Neural crest cell (in vitro differentiated cells): Measurements from ENCODE around the gene DAPK2. TPM values are rescaled to one million over a fixed set of nuclear protein-coding genes. Genes with fewer than 3 reads are reported as not detected.

ENCODE experiments used
- DNase-seq: peaks from one replicate; pipeline ENCODE4 v3.0.0; 2021; ENCODE audit warnings: low read depth, mixed read lengths, low spot score
- H3K27ac Mint-ChIP-seq: one replicate; pipeline ENCODE4 v1.8.0; 2021; ENCODE audit warnings: mild to moderate bottlenecking, mixed read lengths; ENCODE audit not compliant: unreplicated experiment
- H3K27me3 Mint-ChIP-seq: 2 replicates; pipeline ENCODE4 v1.8.0; 2021; ENCODE audit warnings: low read depth, mild to moderate bottlenecking, mixed read lengths
- H3K36me3 Mint-ChIP-seq: 2 replicates; pipeline ENCODE4 v1.8.0; 2021; ENCODE audit warnings: low read depth, mild to moderate bottlenecking, mixed read lengths
- H3K4me1 Mint-ChIP-seq: 2 replicates; pipeline ENCODE4 v1.8.0; 2021; ENCODE audit warnings: mixed read lengths
- H3K4me3 Mint-ChIP-seq: one replicate; pipeline ENCODE4 v1.8.0; 2021; ENCODE audit warnings: mild to moderate bottlenecking, mixed read lengths
- H3K9me3 Mint-ChIP-seq: 2 replicates; pipeline ENCODE4 v1.8.0; 2021; ENCODE audit warnings: mixed read lengths
- total RNA-seq: library from RNA; stranded (reverse); gene quantifications from 2 replicates; pipeline ENCODE4 v1.2.1, GENCODE V29; 2021
- TF ChIP-seq, protein P1 (sequence below): fragments of 200-600 bp; sonication (generic); conservative IDR thresholded peaks from 2 replicates; pipeline ENCODE4 v1.5.0; 2021; ENCODE audit warnings: antibody characterized with exemption, mild to moderate bottlenecking

Gene DAPK2
- total RNA-seq, 1 donor from 2014 or later = 8.5 TPM

- H3K27ac Mint-ChIP-seq = peak overlapping the region; percentile 36
These were observed 47.1 kb downstream of the DAPK2 start for GRCh38 chr15:63999177-63999576.

DNA sequence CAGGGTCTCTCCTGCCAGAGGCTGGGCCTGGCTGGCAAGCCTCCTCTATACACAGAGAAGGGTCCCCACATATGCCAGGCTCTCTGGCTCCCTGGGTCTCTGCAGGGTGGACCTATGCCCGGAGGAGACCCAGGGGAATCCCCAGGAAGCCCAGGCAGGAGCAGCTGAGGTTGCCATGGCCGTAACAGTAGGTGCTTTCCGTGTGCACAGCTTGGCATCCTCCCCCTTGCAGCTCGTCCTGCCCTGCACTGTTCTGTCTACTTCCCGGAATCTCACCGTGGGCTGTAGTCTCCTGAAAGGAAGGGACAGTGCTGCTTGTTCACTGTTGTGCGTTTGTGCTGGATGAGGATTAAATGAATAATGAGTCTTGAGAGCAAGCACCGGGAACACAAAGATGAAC lies 47.8 kb downstream of the DAPK2 start:
- Mint-ChIP-seq H3K36me3 (no peaks in the 10 kb centered on the region), H3K4me1 (peaks cover 10% of the 10 kb centered on the region), H3K27ac (peak overlapping the region; percentile 67), H3K4me3 (no peak overlapping the region), H3K27me3 (no peaks in the 10 kb centered on the region), H3K9me3 (no peaks in the 10 kb centered on the region)
- TF ChIP-seq, protein P1, sequence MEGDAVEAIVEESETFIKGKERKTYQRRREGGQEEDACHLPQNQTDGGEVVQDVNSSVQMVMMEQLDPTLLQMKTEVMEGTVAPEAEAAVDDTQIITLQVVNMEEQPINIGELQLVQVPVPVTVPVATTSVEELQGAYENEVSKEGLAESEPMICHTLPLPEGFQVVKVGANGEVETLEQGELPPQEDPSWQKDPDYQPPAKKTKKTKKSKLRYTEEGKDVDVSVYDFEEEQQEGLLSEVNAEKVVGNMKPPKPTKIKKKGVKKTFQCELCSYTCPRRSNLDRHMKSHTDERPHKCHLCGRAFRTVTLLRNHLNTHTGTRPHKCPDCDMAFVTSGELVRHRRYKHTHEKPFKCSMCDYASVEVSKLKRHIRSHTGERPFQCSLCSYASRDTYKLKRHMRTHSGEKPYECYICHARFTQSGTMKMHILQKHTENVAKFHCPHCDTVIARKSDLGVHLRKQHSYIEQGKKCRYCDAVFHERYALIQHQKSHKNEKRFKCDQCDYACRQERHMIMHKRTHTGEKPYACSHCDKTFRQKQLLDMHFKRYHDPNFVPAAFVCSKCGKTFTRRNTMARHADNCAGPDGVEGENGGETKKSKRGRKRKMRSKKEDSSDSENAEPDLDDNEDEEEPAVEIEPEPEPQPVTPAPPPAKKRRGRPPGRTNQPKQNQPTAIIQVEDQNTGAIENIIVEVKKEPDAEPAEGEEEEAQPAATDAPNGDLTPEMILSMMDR = no peak
- DNase-seq = no peak

More at GRCh38 chr15:63999177-63999576, 47.1 kb downstream of the DAPK2 start:
- Mint-ChIP-seq H3K4me3 (no peak overlapping the region), H3K9me3 (no peaks in the 10 kb centered on the region), H3K27me3 (no peaks in the 10 kb centered on the region), H3K4me1 (peaks cover 10% of the 10 kb centered on the region), H3K36me3 (no peaks in the 10 kb centered on the region)
- TF ChIP-seq, protein P1 = no peak
- DNase-seq = no peak

DNA sequence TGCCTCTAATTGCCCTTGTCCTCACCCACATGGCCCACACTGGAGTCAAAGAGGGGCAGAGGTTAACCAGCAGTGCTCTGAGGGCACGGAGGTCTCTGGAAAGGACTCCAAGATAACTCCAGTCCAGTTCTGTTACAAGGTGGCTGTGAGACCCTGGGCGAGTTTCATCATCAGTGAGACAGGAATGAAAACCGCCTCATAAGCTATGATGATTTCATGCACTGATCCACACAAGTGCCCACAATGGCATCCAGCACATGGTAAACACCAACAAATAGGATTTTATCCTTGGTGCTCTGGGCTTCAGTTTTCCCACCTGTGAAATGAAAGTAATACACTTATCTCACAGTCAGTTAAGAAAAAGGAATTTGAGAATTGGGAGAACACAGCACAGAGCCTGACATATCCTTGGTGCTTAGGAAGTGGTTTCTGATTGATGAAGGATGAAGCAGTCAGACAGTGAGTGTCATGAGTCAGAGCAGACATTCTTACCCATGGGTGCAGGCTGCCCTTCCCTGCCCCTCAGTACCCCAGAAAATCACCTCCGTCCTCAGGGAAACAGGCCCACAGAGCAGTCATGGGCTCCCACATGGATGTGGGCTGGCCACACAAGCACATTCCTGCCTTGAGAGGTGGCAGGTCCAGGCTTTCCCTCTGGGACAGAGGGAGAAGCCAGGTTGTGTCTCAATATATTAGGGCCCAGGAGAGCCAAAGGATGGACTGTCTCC lies 48.4 kb downstream of the DAPK2 start:
- Mint-ChIP-seq H3K9me3 (no peaks in the 10 kb centered on the region), H3K27me3 (no peaks in the 10 kb centered on the region), H3K4me3 (no peak overlapping the region), H3K4me1 (peaks cover 10% of the 10 kb centered on the region), H3K36me3 (no peaks in the 10 kb centered on the region), H3K27ac (no peak overlapping the region)
- TF ChIP-seq, protein P1 = no peak
- DNase-seq = no peak

DNA sequence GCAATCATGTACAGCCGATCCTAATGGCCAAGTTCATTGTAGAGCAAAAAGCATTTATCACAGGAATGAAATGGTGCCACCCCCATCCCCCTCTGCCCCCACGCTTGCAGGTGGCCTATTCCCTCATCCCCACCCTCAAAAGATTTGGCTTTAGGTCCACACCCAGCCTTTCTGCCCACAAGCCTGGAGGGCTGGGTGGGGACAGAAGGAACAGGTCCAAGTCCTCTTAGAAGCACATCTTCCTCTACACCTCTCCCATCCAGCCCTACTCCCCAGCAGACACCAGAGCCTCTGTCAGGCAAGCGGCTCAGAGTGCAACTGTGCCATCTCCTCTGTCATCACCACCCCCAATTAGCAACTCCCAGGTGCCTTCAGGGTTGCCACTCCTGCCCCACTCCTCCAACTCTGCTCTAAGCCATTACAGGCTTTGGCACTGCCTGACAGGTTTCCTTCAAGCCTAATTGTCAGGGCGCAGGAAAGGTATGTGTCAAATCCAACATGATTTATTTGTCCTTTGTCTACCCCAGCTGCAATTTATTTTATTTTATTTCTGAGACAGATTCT lies 49.4 kb downstream of the DAPK2 start:
- no peaks in the 10 kb centered on the region for H3K9me3 Mint-ChIP-seq

GRCh38 chr15:63995789-63996188 lies 50.5 kb downstream of the DAPK2 start:
- TF ChIP-seq, protein P1 = no peak
- peaks cover 13% of the 10 kb centered on the region for H3K4me1 Mint-ChIP-seq

More for the DNA sequence above, 49.4 kb downstream of the DAPK2 start:
- DNase-seq = no peak
- H3K27ac Mint-ChIP-seq = peak overlapping the region; percentile 38
- H3K27me3 Mint-ChIP-seq = no peaks in the 10 kb centered on the region
- no peak overlapping the region for H3K4me3 Mint-ChIP-seq
- H3K4me1 Mint-ChIP-seq = peaks cover 10% of the 10 kb centered on the region
- H3K36me3 Mint-ChIP-seq = no peaks in the 10 kb centered on the region
- TF ChIP-seq, protein P1 = no peak

More at GRCh38 chr15:63995789-63996188, 50.5 kb downstream of the DAPK2 start:
- Mint-ChIP-seq H3K36me3 (no peaks in the 10 kb centered on the region), H3K4me3 (no peak overlapping the region), H3K27me3 (no peaks in the 10 kb centered on the region), H3K27ac (no peak overlapping the region), H3K9me3 (no peaks in the 10 kb centered on the region)
- no peak for DNase-seq
